Testis (tissue), 3 donors: ENCODE results near the gene MUC2. TPM values are rescaled to one million over a fixed set of nuclear protein-coding genes. Genes with fewer than 3 reads are reported as not detected.

Source experiments
- DNase-seq: peaks from one replicate; pipeline ENCODE4 v3.0.0-alpha.2; 2019
- H3K27ac ChIP-seq, 2 donors: fragments of 200-600 bp; sonication (generic); one replicate each; pipeline ENCODE4 v1.5.1; 2019
- H3K27me3 ChIP-seq: fragments of 200-600 bp; sonication (generic); one replicate; pipeline ENCODE4 v1.5.1; 2019
- H3K36me3 ChIP-seq: fragments of 200-600 bp; sonication (generic); one replicate; pipeline ENCODE4 v1.5.1; 2017; ENCODE audit warnings: low read depth; ENCODE audit errors: missing control alignments
- H3K4me1 ChIP-seq: fragments of 200-600 bp; sonication (generic); one replicate; pipeline ENCODE4 v1.5.1; 2019
- H3K4me3 ChIP-seq, 2 donors: fragments of 200-600 bp; sonication (generic); one replicate each; pipeline ENCODE4 v1.5.1; 2017 to 2019
- H3K9me3 ChIP-seq: fragments of 200-600 bp; sonication (generic); one replicate; pipeline ENCODE4 v1.5.1; 2017
- POLR2A ChIP-seq: fragments of 450-650 bp; IDR thresholded peaks from one replicate; pipeline ENCODE4 v1.6.1; 2017; ENCODE audit warnings: antibody characterized with exemption, mild to moderate bottlenecking, moderate library complexity
- WGBS, 2 donors: methylation state at CpG; one replicate each; pipeline ENCODE4 v1.1.5; 2018; 5-methylcytosine and 5-hydroxymethylcytosine counted together
- intact Hi-C: fragments of 100-400 bp; cut with DNase I; formaldehyde crosslinking; loops from one replicate; pipeline ENCODE4 v1.15.1; 2023; ENCODE audit warnings: low total_unique reads
- polyA plus RNA-seq: library from polyadenylated mRNA; stranded (reverse); fragments of 350-450 nt; fragmentation: Illumina TruSeq; extraction: RNeasy Lipid Tissue Mini Kit (QIAGEN cat#74804); gene quantifications from one replicate; pipeline ENCODE4 v1.2.3, GENCODE V29; 2014; ENCODE audit warnings: low read depth, low replicate concordance; ENCODE audit not compliant: insufficient read depth
- total RNA-seq, 2 donors: library from RNA; depleted of rRNA; stranded (reverse); fragments of >200 nt; gene quantifications; one replicate each; pipeline ENCODE4 v1.2.3, GENCODE V29; 2016
- TF ChIP-seq, protein P1 (sequence below), 3 experiments: fragments of 450-650 bp in 2 of 3; fragments of 200-600 bp in 1 of 3; sonication (generic) in 1 of 3; IDR thresholded peaks; one replicate each; pipeline ENCODE4 v1.5.1; 2016 to 2019; ENCODE audit warnings: antibody characterized with exemption in 3 of 3, mild to moderate bottlenecking in 2 of 3, moderate library complexity in 1 of 3

Gene MUC2
- total and polyA plus RNA-seq, 3 donors from 2014 or later, result 0.41 to 0.93 (median 0.47) TPM

DNA sequence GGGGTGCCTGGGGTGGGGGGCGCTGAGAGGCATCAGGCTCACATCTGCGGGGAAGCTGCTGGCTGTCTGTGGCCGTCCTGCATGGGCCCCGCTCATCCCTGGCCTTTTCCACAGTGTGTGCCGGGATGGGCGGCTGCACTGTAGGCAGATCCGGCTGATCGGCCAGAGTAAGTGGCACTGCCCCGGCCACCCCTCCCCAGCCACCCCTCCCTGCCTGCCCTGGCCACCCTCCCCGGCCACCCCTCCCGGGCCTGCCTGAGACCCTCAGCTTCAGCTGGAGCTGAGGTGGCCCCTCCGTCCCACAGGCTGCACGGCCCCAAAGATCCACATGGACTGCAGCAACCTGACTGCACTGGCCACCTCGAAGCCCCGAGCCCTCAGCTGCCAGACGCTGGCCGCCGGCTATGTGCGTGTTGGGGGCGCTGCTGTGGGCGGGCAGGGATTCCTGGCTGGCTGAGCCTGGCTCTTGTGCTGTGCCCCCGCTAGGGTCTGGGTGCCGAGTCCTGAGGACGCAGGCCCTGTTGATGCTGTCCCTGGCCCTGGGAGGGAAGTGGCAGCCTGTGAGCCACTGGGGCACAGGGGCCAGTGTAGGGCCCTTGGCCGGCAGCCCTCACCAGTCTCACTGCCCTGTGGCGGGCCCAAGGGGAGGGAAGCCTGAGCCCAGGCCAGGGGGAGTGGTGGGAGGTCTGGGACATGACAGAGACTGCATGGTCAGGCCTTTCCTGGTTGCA, 10.9 kb downstream of the MUC2 start:
- 86 to 87% methylated on average over 9 to 26 of the region's 26 CpGs for WGBS, 2 donors
- no peaks in the 10 kb centered on the region for H3K9me3 ChIP-seq
- no peak overlapping the region for H3K4me3 ChIP-seq
- no peaks in the 10 kb centered on the region for H3K27me3 ChIP-seq
- DNase-seq, result no peak
- no peak for TF ChIP-seq POLR2A
- TF ChIP-seq, protein P1, sequence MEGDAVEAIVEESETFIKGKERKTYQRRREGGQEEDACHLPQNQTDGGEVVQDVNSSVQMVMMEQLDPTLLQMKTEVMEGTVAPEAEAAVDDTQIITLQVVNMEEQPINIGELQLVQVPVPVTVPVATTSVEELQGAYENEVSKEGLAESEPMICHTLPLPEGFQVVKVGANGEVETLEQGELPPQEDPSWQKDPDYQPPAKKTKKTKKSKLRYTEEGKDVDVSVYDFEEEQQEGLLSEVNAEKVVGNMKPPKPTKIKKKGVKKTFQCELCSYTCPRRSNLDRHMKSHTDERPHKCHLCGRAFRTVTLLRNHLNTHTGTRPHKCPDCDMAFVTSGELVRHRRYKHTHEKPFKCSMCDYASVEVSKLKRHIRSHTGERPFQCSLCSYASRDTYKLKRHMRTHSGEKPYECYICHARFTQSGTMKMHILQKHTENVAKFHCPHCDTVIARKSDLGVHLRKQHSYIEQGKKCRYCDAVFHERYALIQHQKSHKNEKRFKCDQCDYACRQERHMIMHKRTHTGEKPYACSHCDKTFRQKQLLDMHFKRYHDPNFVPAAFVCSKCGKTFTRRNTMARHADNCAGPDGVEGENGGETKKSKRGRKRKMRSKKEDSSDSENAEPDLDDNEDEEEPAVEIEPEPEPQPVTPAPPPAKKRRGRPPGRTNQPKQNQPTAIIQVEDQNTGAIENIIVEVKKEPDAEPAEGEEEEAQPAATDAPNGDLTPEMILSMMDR (IDR thresholded peaks at IDR 0.05), result no peak
- no peak overlapping the region for H3K27ac ChIP-seq
- no peaks in the 10 kb centered on the region for H3K36me3 ChIP-seq
- no peaks in the 10 kb centered on the region for H3K4me1 ChIP-seq
- intact Hi-C loops, result no loop called here

DNA sequence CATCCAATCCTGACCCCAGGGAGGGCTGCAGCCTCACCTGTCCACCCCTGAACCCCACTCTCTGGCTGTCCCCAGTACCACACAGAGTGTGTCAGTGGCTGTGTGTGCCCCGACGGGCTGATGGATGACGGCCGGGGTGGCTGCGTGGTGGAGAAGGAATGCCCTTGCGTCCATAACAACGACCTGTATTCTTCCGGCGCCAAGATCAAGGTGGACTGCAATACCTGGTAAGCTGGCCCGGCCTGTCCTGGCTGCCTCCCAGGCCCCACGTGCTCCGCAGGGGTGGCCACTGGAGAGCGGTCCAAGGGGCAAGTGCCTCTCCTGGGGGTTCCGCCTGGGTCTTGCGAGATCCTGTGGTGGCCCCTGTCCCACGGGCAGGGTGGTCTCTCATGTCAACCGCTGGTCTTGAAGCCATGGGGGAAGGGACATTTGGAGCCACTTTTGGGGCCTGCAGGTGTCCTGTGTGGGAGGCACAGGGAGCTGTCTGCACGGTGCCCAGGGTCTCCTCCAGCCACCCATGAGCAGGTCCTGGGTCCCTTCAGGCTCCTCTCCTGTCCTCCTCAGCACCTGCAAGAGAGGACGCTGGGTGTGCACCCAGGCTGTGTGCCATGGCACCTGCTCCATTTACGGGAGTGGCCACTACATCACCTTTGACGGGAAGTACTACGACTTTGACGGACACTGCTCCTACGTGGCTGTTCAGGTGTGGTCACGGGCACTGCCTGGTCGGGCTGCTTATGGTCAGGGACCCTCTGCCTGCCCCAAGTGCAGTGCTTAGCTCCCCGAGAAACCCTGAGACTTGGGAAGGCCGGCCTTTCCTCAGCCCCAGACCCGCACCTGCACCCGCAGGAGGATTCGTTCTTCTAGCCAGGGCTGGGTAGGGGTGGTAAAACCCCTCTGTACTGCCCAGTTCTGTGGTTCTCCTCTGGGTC, 11.8 kb downstream of the MUC2 start:
- H3K36me3 ChIP-seq, result no peaks in the 10 kb centered on the region
- TF ChIP-seq, protein P1 (IDR thresholded peaks at IDR 0.05), result no peak
- TF ChIP-seq POLR2A, result no peak
- intact Hi-C loops, result no loop called here
- 91 to 96% methylated on average over 9 to 30 of the region's 31 CpGs for WGBS, 2 donors
- DNase-seq, result no peak
- no peak overlapping the region for H3K4me3 ChIP-seq
- H3K27ac ChIP-seq, result no peak overlapping the region
- H3K4me1 ChIP-seq, result no peaks in the 10 kb centered on the region
- H3K9me3 ChIP-seq, result no peaks in the 10 kb centered on the region
- H3K27me3 ChIP-seq, result no peaks in the 10 kb centered on the region

DNA sequence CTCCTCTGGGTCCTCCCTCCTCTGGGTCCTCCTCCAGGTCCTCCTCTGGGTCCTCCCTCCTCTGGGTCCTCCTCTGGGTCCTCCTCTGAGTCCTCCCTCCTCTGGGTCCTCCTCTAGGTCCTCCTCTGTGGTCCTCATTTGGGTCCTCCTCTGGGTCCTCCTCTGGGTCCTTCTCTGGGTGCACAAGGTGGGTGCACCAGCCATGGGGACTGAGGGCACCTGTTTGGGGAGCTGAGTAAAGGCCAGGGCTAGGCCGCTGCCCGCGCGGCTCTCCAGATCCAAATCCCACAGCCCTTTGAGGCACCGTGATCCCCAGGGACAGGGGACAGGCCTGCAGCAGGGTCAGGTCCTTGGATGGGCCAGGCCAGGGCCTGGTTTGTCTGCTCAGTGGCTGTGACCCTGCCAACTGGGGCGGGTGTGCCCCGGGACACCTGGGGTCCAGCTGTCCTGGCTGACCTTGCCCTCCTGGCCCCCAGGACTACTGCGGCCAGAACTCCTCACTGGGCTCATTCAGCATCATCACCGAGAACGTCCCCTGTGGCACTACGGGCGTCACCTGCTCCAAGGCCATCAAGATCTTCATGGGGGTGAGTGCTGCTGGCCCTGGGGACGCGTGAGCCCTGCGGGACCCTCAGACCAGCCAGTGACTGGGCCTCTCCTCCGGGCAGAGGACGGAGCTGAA, 12.7 kb downstream of the MUC2 start:
- no peak for DNase-seq
- Histone ChIP-seq H3K27me3 (no peaks in the 10 kb centered on the region), H3K4me1 (no peaks in the 10 kb centered on the region), H3K36me3 (no peaks in the 10 kb centered on the region), H3K4me3 (no peak overlapping the region), H3K9me3 (no peaks in the 10 kb centered on the region), H3K27ac (no peak overlapping the region)
- intact Hi-C loops, result no loop called here
- WGBS, 2 donors, result 82 to 92% methylated on average over 10 to 15 of the region's 17 CpGs
- no peak for TF ChIP-seq POLR2A
- TF ChIP-seq, protein P1 (IDR thresholded peaks at IDR 0.05), result no peak

DNA sequence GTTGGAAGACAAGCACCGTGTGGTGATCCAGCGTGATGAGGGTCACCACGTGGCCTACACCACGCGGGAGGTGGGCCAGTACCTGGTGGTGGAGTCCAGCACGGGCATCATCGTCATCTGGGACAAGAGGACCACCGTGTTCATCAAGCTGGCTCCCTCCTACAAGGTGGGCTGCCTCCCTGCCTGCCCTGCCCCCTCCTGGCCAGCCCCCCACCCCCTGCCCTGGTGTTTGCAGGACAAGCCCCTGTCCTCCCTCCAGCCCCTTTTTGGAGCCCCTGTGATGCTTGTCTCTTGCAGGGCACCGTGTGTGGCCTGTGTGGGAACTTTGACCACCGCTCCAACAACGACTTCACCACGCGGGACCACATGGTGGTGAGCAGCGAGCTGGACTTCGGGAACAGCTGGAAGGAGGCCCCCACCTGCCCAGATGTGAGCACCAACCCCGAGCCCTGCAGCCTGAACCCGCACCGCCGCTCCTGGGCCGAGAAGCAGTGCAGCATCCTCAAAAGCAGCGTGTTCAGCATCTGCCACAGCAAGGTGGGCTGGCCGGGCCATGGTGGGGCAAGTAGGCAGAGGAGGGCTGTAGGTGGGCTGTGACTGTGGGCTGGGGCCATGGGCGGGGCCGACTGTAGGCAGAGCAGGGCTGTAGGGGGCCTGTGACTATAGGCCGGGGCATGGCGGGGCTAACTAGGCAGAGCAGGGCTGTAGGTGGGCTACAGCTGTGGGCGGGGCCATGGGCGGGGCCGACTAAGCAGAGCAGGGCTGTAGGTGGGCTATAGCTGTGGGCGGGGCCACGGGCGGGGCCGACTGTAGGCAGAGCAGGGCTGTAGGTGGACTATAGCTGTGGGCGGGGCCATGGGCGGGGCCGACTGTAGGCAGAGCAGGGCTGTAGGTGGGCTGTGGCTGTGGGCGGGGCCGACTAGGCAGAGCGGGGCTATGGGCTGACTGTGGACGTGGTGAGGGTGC, 13.6 kb downstream of the MUC2 start:
- Histone ChIP-seq H3K36me3 (no peaks in the 10 kb centered on the region), H3K4me3 (no peak overlapping the region), H3K9me3 (no peaks in the 10 kb centered on the region), H3K4me1 (no peaks in the 10 kb centered on the region), H3K27me3 (no peaks in the 10 kb centered on the region), H3K27ac (no peak overlapping the region)
- intact Hi-C loops, result no loop called here
- TF ChIP-seq POLR2A, result no peak
- TF ChIP-seq, protein P1 (IDR thresholded peaks at IDR 0.05), result no peak
- 70 to 77% methylated on average over 15 to 37 of the region's 40 CpGs for whole genome bisulfite sequencing, 2 donors
- DNase-seq, result peak; percentile 82
